Activated CD8-positive, alpha-beta T cell treated with anti-CD3 and anti-CD28 coated beads, Interleukin-2, amount 10 ng/mL, durations not matched to agents 7 days and 5 days (primary cell): Measurements from ENCODE around the gene TBC1D16. TPM values are rescaled to one million over a fixed set of nuclear protein-coding genes. Genes with fewer than 3 reads are reported as not detected.
A peak's percentile ranks its signal among the peaks of the same experiment; 100 is the strongest.

Source experiments
- ATAC-seq: fragments of 150-1000 bp; cut with Tn5 transposase; one replicate; pipeline ENCODE4 v1.10.0; 2021; ENCODE audit warnings: moderate library complexity
- CTCF ChIA-PET: fragments of 350-600 bp; sonication (Branson Sonifier 250); formaldehyde crosslinking; loops from one replicate; lab custom pipeline; 2021; ENCODE audit warnings: antibody characterized with exemption; lab: Charles Lee
- POLR2A ChIA-PET: fragments of 350-600 bp; sonication (Branson Sonifier 250); formaldehyde crosslinking; loops from one replicate; lab custom pipeline; 2021; ENCODE audit warnings: antibody characterized with exemption; lab: Charles Lee
- DNase-seq: peaks from one replicate; pipeline ENCODE4 v3.0.0-alpha.2; 2020
- H3K27ac Mint-ChIP-seq: one replicate; pipeline ENCODE4 v1.8.0; 2021; ENCODE audit warnings: mild to moderate bottlenecking, mixed read lengths
- H3K27me3 Mint-ChIP-seq: one replicate; pipeline ENCODE4 v1.8.0; 2021; ENCODE audit warnings: low read depth, mixed read lengths
- H3K36me3 Mint-ChIP-seq: one replicate; pipeline ENCODE4 v1.8.0; 2021; ENCODE audit warnings: low read depth, mixed read lengths
- H3K4me1 Mint-ChIP-seq: one replicate; pipeline ENCODE4 v1.8.0; 2021; ENCODE audit warnings: low read depth, mixed read lengths
- H3K4me3 Mint-ChIP-seq: one replicate; pipeline ENCODE4 v1.8.0; 2021; ENCODE audit warnings: mild to moderate bottlenecking, mixed read lengths
- H3K9me3 Mint-ChIP-seq: one replicate; pipeline ENCODE4 v1.8.0; 2022; ENCODE audit warnings: mixed read lengths; ENCODE audit not compliant: insufficient read depth
- total RNA-seq, 2 experiments: library from RNA; stranded (reverse); gene quantifications; one replicate each; pipeline ENCODE4 v1.2.3, GENCODE V29; 2021

Gene TBC1D16
- total RNA-seq = 1 to 10 TPM; 1.3 to 2.1 TPM

DNA sequence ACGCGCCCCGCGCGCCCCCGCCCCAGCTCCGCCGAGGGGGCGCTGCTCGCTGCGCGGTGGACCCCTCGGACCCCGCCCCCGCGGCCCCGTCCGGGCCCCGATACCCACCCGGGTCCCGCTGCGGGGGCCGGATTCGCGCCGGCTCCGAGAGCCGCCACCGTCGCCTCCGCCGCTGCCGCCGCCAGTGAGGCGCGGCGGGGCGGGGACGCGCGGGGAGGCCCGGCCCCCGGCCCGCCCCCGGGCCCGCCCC lies at the start of gene TBC1D16:
TSS of gene TBC1D16 (minus strand) at position 186 of the 250 bp plus-strand sequence. CDS start 22,325 bp downstream, outside the sequence.
- POLR2A ChIA-PET = no interaction called here
- H3K36me3 Mint-ChIP-seq = no peaks in the 10 kb centered on the region
- peaks cover 14% of the 10 kb centered on the region for H3K4me1 Mint-ChIP-seq
- CTCF ChIA-PET = interaction anchor here (3.8 kb wide), 1 partner anchor 27 kb away, joined by 20 read pairs; no protein-coding TSS in a partner anchor
- ATAC-seq (no peak), DNase-seq (no peak)
- H3K27ac Mint-ChIP-seq = peak within 1 kb of the TSS; percentile 70
- H3K4me3 Mint-ChIP-seq = peak within 1 kb of the TSS; percentile 78
- peaks cover 33% of the 10 kb centered on the region for H3K27me3 Mint-ChIP-seq
- H3K9me3 Mint-ChIP-seq = no peaks in the 10 kb centered on the region

DNA sequence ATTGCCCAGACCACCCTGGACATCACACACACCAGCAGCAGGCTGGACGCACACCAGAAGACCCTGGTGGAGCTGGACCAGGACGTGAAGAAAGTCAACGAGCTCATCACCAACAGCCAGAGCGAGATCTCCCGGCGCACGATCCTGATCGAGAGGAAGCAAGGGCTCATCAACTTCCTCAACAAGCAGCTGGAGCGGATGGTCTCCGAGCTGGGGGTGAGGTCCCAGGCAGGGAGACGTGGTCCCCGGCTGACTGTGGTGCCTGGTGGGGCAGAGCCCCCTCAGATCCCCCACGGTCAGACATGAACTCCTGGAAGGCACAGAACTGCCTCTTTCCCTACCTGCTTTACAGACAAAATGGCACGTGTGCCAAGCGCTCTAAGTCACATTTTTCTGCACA lies 49.1 kb upstream of the TBC1D16 start:
- no peak overlapping the region for H3K4me3 Mint-ChIP-seq
- H3K9me3 Mint-ChIP-seq = no peaks in the 10 kb centered on the region
- no peaks in the 10 kb centered on the region for H3K36me3 Mint-ChIP-seq
- ChIA-PET CTCF (interaction anchor here (1.4 kb wide), 1 partner anchor 17 kb away, joined by 4 read pairs; the partner anchor contains the start of gene GAA), POLR2A (no interaction called here)
- peaks cover 3% of the 10 kb centered on the region for H3K4me1 Mint-ChIP-seq
- DNase-seq (no peak), ATAC-seq (no peak)
- no peaks in the 10 kb centered on the region for H3K27me3 Mint-ChIP-seq
- H3K27ac Mint-ChIP-seq = no peak overlapping the region

GRCh38 chr17:80083136-80083661 lies 47.5 kb upstream of the TBC1D16 start:
- ATAC-seq (no peak), DNase-seq (no peak)
- H3K36me3 Mint-ChIP-seq = no peaks in the 10 kb centered on the region
- H3K4me1 Mint-ChIP-seq = peaks cover 3% of the 10 kb centered on the region
- no peak overlapping the region for H3K4me3 Mint-ChIP-seq
- CTCF ChIA-PET = interaction anchor here (1.1 to 3.3 kb wide), 5 partner anchors 9 to 169 kb away, joined by 3 to 20 read pairs (median 5); partner anchors contain the start of gene GAA
- H3K9me3 Mint-ChIP-seq = no peaks in the 10 kb centered on the region
- peak overlapping the region; percentile 39 for H3K27ac Mint-ChIP-seq
- POLR2A ChIA-PET = no interaction called here
- H3K27me3 Mint-ChIP-seq = peaks cover 2% of the 10 kb centered on the region

GRCh38 chr17:80082403-80083135 lies 46.9 kb upstream of the TBC1D16 start:
- Mint-ChIP-seq H3K4me3 (no peak overlapping the region), H3K9me3 (no peaks in the 10 kb centered on the region), H3K4me1 (peaks cover 3% of the 10 kb centered on the region), H3K36me3 (no peaks in the 10 kb centered on the region), H3K27me3 (peaks cover 2% of the 10 kb centered on the region), H3K27ac (peak overlapping the region; percentile 39)
- ChIA-PET POLR2A (no interaction called here), CTCF (interaction anchor here (0.8 to 3.3 kb wide), 8 partner anchors 10 to 169 kb away, joined by 3 to 20 read pairs (median 4); partner anchors contain the start of gene GAA)
- DNase-seq (peak; percentile 69), ATAC-seq (peak; percentile 67)

- Mint-ChIP-seq H3K4me3 (no peak overlapping the region), H3K4me1 (peaks cover 3% of the 10 kb centered on the region), H3K27ac (no peak overlapping the region), H3K27me3 (peaks cover 2% of the 10 kb centered on the region), H3K9me3 (no peaks in the 10 kb centered on the region), H3K36me3 (no peaks in the 10 kb centered on the region)
- DNase-seq (no peak), ATAC-seq (no peak)
- CTCF ChIA-PET = interaction anchor here (0.8 to 3.3 kb wide), 5 partner anchors 12 to 77 kb away, joined by 3 to 20 read pairs (median 5); partner anchors contain the start of gene GAA
- POLR2A ChIA-PET = interaction anchor here (0.5 to 0.6 kb wide), 2 partner anchors 444 to 1859 kb away, joined by 3 to 4 read pairs; no protein-coding TSS in a partner anchor
These were observed 45.9 kb upstream of the TBC1D16 start for GRCh38 chr17:80081596-80081995.

DNA sequence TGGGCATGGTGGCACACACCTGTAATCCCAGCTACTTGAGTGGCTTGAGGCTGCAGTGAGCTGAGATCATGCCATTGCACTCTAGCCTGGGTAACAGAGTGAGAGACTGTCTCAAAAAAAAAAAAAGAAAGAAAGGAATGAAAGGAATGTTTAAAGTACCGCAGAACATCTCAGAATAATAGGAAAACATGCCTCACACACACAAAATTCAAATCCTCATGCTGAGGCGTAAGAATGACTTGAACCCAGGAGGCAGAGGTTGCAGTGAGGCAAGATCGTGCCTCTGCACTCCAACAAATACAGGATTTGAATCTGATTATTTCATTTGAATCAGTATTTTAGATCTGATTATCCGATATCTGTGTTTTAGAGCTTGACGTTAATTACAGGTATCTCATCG lies 44.4 kb upstream of the TBC1D16 start:
- CTCF ChIA-PET = interaction anchor here (0.6 to 1.2 kb wide), 2 partner anchors 21 to 267 kb away, joined by 3 read pairs; partner anchors contain the start of gene GAA
- H3K27me3 Mint-ChIP-seq = peaks cover 2% of the 10 kb centered on the region
- POLR2A ChIA-PET = no interaction called here
- H3K9me3 Mint-ChIP-seq = no peaks in the 10 kb centered on the region
- no peak for DNase-seq
- no peak overlapping the region for H3K27ac Mint-ChIP-seq
- H3K4me1 Mint-ChIP-seq = peaks cover 3% of the 10 kb centered on the region
- no peak overlapping the region for H3K4me3 Mint-ChIP-seq
- H3K36me3 Mint-ChIP-seq = no peaks in the 10 kb centered on the region
- no peak for ATAC-seq

DNA sequence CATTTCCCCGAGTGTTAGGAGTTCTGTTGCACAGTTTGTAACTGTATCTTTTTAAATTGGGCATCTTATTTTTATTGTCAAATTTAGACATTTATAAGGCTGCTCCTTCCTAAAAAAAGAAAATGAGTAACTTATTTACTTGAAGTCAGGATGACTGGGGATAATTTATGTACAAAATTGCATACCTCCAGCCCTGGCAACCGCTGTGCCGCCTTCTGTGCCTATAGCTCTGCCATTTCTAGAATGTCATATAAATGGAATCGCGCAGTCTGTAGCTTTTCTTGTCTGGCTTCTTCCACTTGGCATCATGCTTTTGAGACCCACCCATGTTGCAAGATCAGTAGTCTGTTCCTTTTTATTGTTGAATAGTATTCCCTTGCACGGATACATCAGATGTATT lies 36.7 kb upstream of the TBC1D16 start:
- POLR2A ChIA-PET = no interaction called here
- Mint-ChIP-seq H3K4me3 (no peak overlapping the region), H3K27ac (no peak overlapping the region), H3K9me3 (no peaks in the 10 kb centered on the region), H3K27me3 (no peaks in the 10 kb centered on the region), H3K4me1 (peaks cover 7% of the 10 kb centered on the region), H3K36me3 (no peaks in the 10 kb centered on the region)
- CTCF ChIA-PET = no interaction called here
- DNase-seq (no peak), ATAC-seq (no peak)

DNA sequence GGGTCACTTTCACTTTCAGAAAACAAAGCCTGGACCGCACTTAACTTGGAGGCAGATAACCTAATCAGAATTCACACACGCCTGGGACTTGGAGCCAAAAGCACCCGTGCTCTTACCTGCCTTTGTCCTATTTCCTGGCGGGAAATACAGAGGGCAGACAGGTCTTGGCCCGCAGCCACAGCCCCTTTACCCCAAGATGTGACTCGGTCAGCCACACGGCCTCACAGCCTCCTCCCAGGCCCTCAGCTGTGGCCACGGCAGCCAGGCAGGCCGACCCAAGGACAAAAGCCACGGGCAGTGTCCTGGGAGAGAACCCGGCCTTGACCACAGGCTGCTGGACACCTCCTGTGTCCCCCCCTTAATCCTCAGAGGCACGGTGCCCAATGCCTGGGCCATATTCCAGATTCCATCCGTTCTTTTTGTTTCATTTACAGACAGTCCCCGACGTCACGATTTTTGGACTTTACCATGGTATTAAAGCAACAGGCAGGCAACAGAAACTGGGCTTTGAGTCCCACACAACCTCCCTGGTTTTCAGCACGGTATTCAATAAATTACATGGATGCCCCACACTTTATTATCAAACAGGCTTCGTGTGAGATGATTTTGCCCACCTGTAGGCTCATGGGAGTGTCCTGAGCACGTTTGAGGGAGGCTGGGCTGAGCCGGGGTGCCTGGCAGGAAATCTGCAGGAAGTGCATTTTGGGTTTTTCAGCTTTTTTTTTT lies 35.6 kb upstream of the TBC1D16 start:
- POLR2A ChIA-PET = no interaction called here
- no peaks in the 10 kb centered on the region for H3K27me3 Mint-ChIP-seq
- peaks cover 7% of the 10 kb centered on the region for H3K4me1 Mint-ChIP-seq
- no peak for ATAC-seq
- no peaks in the 10 kb centered on the region for H3K36me3 Mint-ChIP-seq
- no peak for DNase-seq
- CTCF ChIA-PET = no interaction called here
- H3K9me3 Mint-ChIP-seq = no peaks in the 10 kb centered on the region
- H3K4me3 Mint-ChIP-seq = no peak overlapping the region
- H3K27ac Mint-ChIP-seq = no peak overlapping the region

DNA sequence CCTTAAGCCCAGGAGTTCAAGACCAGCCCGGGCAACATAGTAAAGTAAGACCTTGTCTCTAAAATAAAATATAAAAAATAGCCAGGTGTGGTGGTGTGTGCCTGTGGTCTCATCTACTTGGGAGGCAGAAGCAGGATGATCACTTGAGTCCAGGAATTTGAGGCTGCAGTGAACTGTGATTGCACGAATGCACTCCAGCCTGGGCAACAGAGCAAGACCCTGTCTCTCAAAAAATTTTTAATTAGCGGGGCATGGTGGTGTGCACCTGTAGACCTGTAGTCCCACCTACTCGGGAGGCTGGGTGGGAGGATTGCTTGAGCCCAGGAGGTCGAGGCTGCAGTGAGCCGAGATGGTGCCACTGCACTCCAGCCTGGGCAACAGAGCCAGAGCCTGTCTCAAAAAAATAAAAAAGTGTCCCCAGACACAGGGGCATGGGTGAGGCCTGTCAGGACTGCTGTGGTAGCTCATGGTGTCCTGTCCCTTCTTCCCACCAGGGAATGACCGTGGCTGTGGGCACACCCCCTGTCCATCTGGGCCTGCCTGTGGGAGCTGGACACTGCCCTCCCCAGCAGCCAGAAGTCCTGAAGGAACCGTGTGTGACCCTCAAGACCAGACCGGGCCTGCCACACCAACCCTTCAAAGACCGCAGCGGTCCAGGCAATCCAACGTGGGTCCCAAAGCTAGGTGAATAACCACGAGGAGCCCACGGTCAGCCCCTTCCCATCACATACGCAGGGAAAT lies 34.9 kb upstream of the TBC1D16 start:
- POLR2A ChIA-PET = no interaction called here
- H3K4me3 Mint-ChIP-seq = no peak overlapping the region
- no peaks in the 10 kb centered on the region for H3K27me3 Mint-ChIP-seq
- CTCF ChIA-PET = no interaction called here
- H3K4me1 Mint-ChIP-seq = peaks cover 7% of the 10 kb centered on the region
- DNase-seq (no peak), ATAC-seq (no peak)
- no peaks in the 10 kb centered on the region for H3K36me3 Mint-ChIP-seq
- H3K27ac Mint-ChIP-seq = no peak overlapping the region
- no peaks in the 10 kb centered on the region for H3K9me3 Mint-ChIP-seq

DNA sequence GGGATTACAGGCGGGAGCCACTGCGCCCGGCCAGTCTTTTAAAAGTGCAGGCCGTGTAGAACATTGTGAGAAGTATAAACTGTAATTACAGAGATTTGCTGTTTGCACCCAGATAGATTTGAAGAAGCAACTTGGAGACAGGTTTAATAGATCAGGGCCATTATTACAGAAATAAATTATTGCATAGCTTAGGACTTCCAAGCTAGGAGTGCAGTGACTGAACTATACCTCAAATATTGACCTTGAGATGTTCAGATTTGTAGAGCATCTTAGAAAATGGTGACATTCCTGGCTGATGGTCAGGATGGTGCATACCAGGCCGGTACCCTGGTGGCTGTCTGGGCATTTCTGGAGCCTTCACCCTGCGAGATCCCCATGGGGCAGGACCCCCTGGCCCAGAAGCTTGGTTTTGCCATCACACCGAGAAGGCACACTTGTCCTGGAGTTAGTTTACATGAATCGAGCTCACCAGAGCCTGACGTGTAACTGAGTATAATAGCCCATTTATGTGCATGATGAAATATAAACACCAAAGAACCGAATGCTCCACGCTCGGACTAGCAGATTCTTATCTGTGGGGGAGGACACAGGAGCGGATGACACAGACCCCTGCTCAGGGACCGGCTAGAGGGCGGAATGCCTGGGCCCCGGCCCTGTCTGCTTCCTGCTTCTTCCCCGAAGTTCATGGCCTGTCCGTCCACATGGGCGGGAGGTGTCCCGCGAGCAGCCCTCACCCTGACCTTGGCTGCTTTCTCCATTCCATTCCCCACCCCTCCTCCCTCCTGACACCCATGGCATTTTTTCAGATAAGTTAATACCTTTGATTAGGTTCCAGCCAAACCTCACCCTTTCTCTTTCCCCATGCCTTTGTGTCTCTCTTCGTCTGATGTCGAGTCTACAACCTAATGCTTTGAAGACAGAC lies 32.9 kb upstream of the TBC1D16 start:
- Mint-ChIP-seq H3K4me1 (peaks cover 7% of the 10 kb centered on the region), H3K4me3 (no peak overlapping the region), H3K36me3 (no peaks in the 10 kb centered on the region), H3K27me3 (no peaks in the 10 kb centered on the region), H3K9me3 (no peaks in the 10 kb centered on the region), H3K27ac (no peak overlapping the region)
- DNase-seq (no peak), ATAC-seq (no peak)
- ChIA-PET POLR2A (no interaction called here), CTCF (interaction anchor here (1.2 kb wide), 1 partner anchor 14 kb away, joined by 3 read pairs; no protein-coding TSS in a partner anchor)
